Medulla oblongata (tissue), 1 donor: Measurements from ENCODE around the gene XYLB.

Experiments used
- DNase-seq: peaks from one replicate; pipeline ENCODE4 v3.0.0-alpha.2; 2015; ENCODE audit errors: extremely low spot score

Gene XYLB

GRCh38 chr3:38323060-38323459 is 23.5 kb upstream of the XYLB start:
- no peak for DNase-seq

GRCh38 chr3:38325256-38325655 is 21.3 kb upstream of the XYLB start:
- no peak for DNase-seq

GRCh38 chr3:38327335-38328009 is 19.1 kb upstream of the XYLB start:
- DNase-seq, result no peak

- DNase-seq, result no peak
These were observed 15.1 kb upstream of the XYLB start for GRCh38 chr3:38331257-38332022.

GRCh38 chr3:38332201-38332600 is 14.4 kb upstream of the XYLB start:
- no peak for DNase-seq

- DNase-seq, result peak; percentile 7
These were observed 12.2 kb upstream of the XYLB start for GRCh38 chr3:38334142-38335055.

GRCh38 chr3:38335263-38335662 is 11.3 kb upstream of the XYLB start:
- no peak for DNase-seq

- no peak for DNase-seq
These were observed 8.9 kb upstream of the XYLB start for GRCh38 chr3:38337703-38338102.

GRCh38 chr3:38343797-38344594 is 2.6 kb upstream of the XYLB start:
- peak; percentile 13 for DNase-seq

GRCh38 chr3:38345879-38346586 is 552 bp upstream of the XYLB start:
- DNase-seq, result no peak

- DNase-seq, result no peak
These were observed 1.0 kb downstream of the XYLB start for GRCh38 chr3:38347421-38348200.

GRCh38 chr3:38348903-38349302 is 2.3 kb downstream of the XYLB start:
- DNase-seq, result peak; percentile 26

GRCh38 chr3:38349684-38350359 is 3.2 kb downstream of the XYLB start:
- DNase-seq, result peak; percentile 5

GRCh38 chr3:38353151-38353550 is 6.6 kb downstream of the XYLB start:
- DNase-seq, result no peak

- no peak for DNase-seq
These were observed 8.2 kb downstream of the XYLB start for GRCh38 chr3:38354588-38355330.

GRCh38 chr3:38359038-38359437 is 12.5 kb downstream of the XYLB start:
- no peak for DNase-seq

GRCh38 chr3:38360345-38360744 is 13.8 kb downstream of the XYLB start:
- no peak for DNase-seq

- DNase-seq, result no peak
These were observed 14.9 kb downstream of the XYLB start for GRCh38 chr3:38361496-38361895.

- DNase-seq, result no peak
These were observed 16.2 kb downstream of the XYLB start for GRCh38 chr3:38362825-38363224.
